Heart left ventricle (tissue), 16 donors: ENCODE data around the gene TTYH3. TPM values are rescaled to one million over a fixed set of nuclear protein-coding genes. Genes with fewer than 3 reads are reported as not detected.

Experiments
- ATAC-seq, 4 donors: fragments of 200-7000 bp; cut with Tn5 transposase; one replicate each; pipeline ENCODE4 v1.9.1; 2020 to 2022; ENCODE audit warnings: moderate library complexity in 4 of 4, mild to moderate bottlenecking in 3 of 4, moderate number of reproducible peaks in 1 of 4
- DNase-seq, 5 donors: peaks; one replicate each; pipeline ENCODE4 v3.0.0-alpha.2; 2020
- H3K27ac ChIP-seq, 12 donors: fragments of 200-600 bp; sonication (generic) in 4 of 12; one replicate each; pipeline versions ENCODE4 v1.5.0 to v1.8.0; 2016 to 2022; ENCODE audit warnings: mild to moderate bottlenecking in 2 of 12
- H3K27me3 ChIP-seq, 9 donors: fragments of 200-600 bp; sonication (generic) in 2 of 9; one replicate each; pipeline versions ENCODE4 v1.5.1 to v1.8.0; 2016 to 2022; ENCODE audit warnings: mild to moderate bottlenecking in 3 of 9
- H3K36me3 ChIP-seq, 9 donors: fragments of 200-600 bp; sonication (generic) in 2 of 9; one replicate each; pipeline versions ENCODE4 v1.5.0 to v1.8.0; 2018 to 2022; ENCODE audit warnings: mild to moderate bottlenecking in 2 of 9
- H3K4me1 ChIP-seq, 12 donors: fragments of 200-600 bp; sonication (generic) in 4 of 12; one replicate each; pipeline versions ENCODE4 v1.5.0 to v1.8.0; 2016 to 2022; ENCODE audit warnings: mild to moderate bottlenecking in 3 of 12
- H3K4me3 ChIP-seq, 12 donors: fragments of 200-600 bp; sonication (generic) in 4 of 12; one replicate each; pipeline versions ENCODE4 v1.5.0 to v1.8.0; 2017 to 2022; ENCODE audit warnings: mild to moderate bottlenecking in 9 of 12, moderate library complexity in 4 of 12
- H3K9me3 ChIP-seq, 12 donors: fragments of 200-600 bp; sonication (generic) in 4 of 12; one replicate each; pipeline versions ENCODE4 v1.5.0 to v1.8.0; 2016 to 2022; ENCODE audit warnings: mild to moderate bottlenecking in 1 of 12
- POLR2A ChIP-seq, 2 donors: fragments of 450-650 bp; IDR thresholded peaks; one replicate each; pipeline ENCODE4 v1.6.1; 2017; ENCODE audit warnings: antibody characterized with exemption in 2 of 2, mild to moderate bottlenecking in 2 of 2, moderate library complexity in 2 of 2
- WGBS, 4 donors: extraction: QIAGEN DNeasy Blood & Tissue Kit in 2 of 4; methylation state at CpG; one replicate each; pipeline versions ENCODE4 v1.1.5 to v1.1.7; 2013 to 2018; 5-methylcytosine and 5-hydroxymethylcytosine counted together
- intact Hi-C, 10 donors: fragments of 100-400 bp; cut with DNase I; formaldehyde crosslinking; loops; one replicate each; pipeline versions ENCODE4 v1.11.1 to v1.14.2; 2022
- polyA plus RNA-seq, 2 donors: library from polyadenylated mRNA; stranded (reverse); fragments of 200-250 nt; gene quantifications; one replicate each; pipeline ENCODE4 v1.2.3, GENCODE V29; 2013
- total RNA-seq, 9 donors: library from RNA; depleted of rRNA in 2 of 9; stranded (reverse); fragments of >200 nt in 2 of 9; fragmentation: NEBNext Ultra II Directional in 3 of 9; extraction: Animal tissue kit (Norgen Biotek cat#: 25700) in 3 of 9; gene quantifications; one replicate each; pipeline versions ENCODE4 v1.1.0 to v1.2.4, GENCODE V29; 2016 to 2023
- TF ChIP-seq, protein P1 (sequence below), 12 donors: fragments of 200-600 bp; sonication (generic) in 4 of 12; IDR thresholded peaks; one replicate each; pipeline versions ENCODE4 v1.5.0 to v1.8.0; 2018 to 2022; ENCODE audit warnings: antibody characterized with exemption in 12 of 12, mild to moderate bottlenecking in 5 of 12
- donor health status: ischemic (EF 13 %, LVEDD 7.1; RV severe dilation, severe dysfunction).
- donor health status: healthy with polysubstance abuse.
- donor health status: DM: no; HTN: yes; CAD: no.
- donor health status: DM: no; HTN: no; CAD: no.
- donor health status: ischemic (EF 25% LVEDD 6.9; RV normal size, moderate dysfunction).
- donor health status: ischemic (EF 25% LVEDD 5.7; RV mildly dilated, moderate dysfunction).
- donor health status: healthy.
- donor health status: DM: yes; HTN: yes; CAD: no.
- donor health status: ischemic (EF 35%, LVEDD 5.7; RV mildly dilated, moderate dysfunction).
- donor health status: nonischemic (EF 11% LVEDD 7.7; RV severe dilation, severe dysfunction).
- donor health status: DM: yes; HTN: yes; CAD: no.
- donor health status: PGD.
- donor health status: ischemic (EF 29% LVEDD 5.4; RV normal size, mild dysfunction).
- donor health status: nonischemic (EF 23%, LVEDD 6.1; RV moderate dilation, normal function).

Gene TTYH3
- total and polyA plus RNA-seq, 11 donors, result 5.7 to 104 (median 12.8) TPM

DNA sequence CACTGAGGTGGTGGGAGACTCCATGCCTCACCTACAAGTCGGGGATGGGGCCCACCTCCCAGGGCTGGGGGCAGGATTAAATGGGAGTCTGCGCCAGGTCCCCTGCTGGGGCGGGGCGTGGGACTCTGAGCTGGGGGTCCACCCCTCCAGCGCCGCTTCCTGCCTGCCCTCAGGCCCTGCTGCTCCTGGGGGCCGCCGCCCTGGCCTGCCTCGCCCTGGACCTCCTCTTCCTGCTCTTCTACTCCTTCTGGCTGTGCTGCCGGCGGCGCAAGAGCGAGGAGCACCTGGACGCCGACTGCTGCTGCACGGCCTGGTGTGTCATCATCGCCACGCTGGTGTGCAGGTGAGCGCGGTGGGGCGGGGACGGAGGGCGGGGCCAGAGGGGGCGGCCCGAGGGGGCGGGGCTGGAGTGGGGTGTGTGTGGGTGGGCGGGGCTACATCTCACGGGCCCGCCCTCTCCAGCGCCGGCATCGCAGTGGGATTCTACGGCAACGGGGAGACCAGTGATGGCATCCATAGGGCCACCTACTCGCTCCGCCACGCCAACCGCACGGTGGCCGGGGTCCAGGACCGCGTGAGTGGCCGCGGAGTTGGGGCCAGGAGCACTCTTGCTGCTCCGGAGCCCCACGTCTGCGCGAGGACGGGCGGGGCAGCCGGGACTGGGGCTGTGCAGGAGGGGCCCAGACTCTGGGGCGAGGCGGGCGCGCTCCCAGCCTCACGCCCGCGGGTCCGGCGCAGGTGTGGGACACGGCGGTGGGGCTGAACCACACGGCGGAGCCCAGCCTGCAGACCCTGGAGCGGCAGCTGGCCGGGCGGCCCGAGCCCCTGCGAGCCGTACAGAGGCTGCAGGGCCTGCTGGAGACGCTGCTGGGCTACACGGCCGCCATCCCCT lies 15.1 kb downstream of the TTYH3 start:
- H3K27ac ChIP-seq, result no peak overlapping the region
- peaks cover 0 to 36% (median 10%) of the 10 kb centered on the region in 9 donors for H3K36me3 ChIP-seq
- intact Hi-C loops, result loop anchor here in 1 of 10 donors (5.0 kb wide), 1 partner anchor 45 kb away; no protein-coding TSS in a partner anchor
- WGBS, 4 donors, result 87 to 91% (median 89%) methylated on average over 33 to 73 of the region's 73 CpGs
- ATAC-seq, result no peak
- DNase-seq, result peak in 1 of 5 donors; percentile 55
- H3K27me3 ChIP-seq, result no peaks in the 10 kb centered on the region
- no peak for TF ChIP-seq POLR2A (IDR thresholded peaks at IDR 0.05)
- TF ChIP-seq, protein P1, sequence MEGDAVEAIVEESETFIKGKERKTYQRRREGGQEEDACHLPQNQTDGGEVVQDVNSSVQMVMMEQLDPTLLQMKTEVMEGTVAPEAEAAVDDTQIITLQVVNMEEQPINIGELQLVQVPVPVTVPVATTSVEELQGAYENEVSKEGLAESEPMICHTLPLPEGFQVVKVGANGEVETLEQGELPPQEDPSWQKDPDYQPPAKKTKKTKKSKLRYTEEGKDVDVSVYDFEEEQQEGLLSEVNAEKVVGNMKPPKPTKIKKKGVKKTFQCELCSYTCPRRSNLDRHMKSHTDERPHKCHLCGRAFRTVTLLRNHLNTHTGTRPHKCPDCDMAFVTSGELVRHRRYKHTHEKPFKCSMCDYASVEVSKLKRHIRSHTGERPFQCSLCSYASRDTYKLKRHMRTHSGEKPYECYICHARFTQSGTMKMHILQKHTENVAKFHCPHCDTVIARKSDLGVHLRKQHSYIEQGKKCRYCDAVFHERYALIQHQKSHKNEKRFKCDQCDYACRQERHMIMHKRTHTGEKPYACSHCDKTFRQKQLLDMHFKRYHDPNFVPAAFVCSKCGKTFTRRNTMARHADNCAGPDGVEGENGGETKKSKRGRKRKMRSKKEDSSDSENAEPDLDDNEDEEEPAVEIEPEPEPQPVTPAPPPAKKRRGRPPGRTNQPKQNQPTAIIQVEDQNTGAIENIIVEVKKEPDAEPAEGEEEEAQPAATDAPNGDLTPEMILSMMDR (IDR thresholded peaks at IDR 0.05), result no peak
- peaks cover 6 to 35% (median 24%) of the 10 kb centered on the region in 12 donors for H3K4me1 ChIP-seq
- no peak overlapping the region for H3K4me3 ChIP-seq
- no peaks in the 10 kb centered on the region for H3K9me3 ChIP-seq

DNA sequence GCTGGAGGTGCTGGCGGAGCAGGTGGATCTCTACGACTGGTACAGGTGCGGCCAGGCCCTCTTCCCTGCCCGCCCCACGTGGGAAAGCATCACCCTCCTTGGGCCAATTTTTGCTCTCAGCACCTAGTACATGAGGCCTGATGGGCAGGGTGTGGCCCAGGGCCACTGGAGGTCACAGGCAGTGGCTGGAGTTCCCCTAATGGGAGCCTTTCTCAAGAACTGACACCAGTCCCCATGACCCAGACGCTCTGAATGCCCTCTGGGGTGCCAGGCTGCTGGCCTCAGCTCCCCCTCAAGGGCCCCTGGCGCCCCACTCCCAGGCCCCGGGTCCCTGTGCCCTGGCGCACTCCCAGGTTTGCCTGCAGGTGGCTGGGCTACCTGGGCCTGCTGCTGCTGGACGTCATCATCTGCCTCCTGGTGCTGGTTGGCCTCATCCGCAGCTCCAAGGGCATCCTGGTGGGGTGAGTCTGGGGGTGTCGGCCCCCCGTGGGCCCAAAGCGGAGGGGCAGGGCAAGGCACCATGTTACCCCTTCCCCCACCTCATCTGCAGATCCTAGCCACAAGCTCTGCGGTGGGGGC lies 15.9 kb downstream of the TTYH3 start:
- H3K4me1 ChIP-seq, result peaks cover 4 to 28% (median 20%) of the 10 kb centered on the region in 12 donors
- no peaks in the 10 kb centered on the region for H3K27me3 ChIP-seq
- no peak for TF ChIP-seq POLR2A (IDR thresholded peaks at IDR 0.05)
- TF ChIP-seq, protein P1 (IDR thresholded peaks at IDR 0.05), result no peak
- peaks cover 0 to 44% (median 12%) of the 10 kb centered on the region in 9 donors for H3K36me3 ChIP-seq
- H3K4me3 ChIP-seq, result no peak overlapping the region
- ATAC-seq, result no peak
- 92 to 94% (median 93%) methylated on average over 5 to 15 of the region's 15 CpGs for WGBS, 4 donors
- no peaks in the 10 kb centered on the region for H3K9me3 ChIP-seq
- intact Hi-C loops, result loop anchor here in 1 of 10 donors (5.0 kb wide), 1 partner anchor 45 kb away; no protein-coding TSS in a partner anchor
- no peak for DNase-seq
- H3K27ac ChIP-seq, result no peak overlapping the region

DNA sequence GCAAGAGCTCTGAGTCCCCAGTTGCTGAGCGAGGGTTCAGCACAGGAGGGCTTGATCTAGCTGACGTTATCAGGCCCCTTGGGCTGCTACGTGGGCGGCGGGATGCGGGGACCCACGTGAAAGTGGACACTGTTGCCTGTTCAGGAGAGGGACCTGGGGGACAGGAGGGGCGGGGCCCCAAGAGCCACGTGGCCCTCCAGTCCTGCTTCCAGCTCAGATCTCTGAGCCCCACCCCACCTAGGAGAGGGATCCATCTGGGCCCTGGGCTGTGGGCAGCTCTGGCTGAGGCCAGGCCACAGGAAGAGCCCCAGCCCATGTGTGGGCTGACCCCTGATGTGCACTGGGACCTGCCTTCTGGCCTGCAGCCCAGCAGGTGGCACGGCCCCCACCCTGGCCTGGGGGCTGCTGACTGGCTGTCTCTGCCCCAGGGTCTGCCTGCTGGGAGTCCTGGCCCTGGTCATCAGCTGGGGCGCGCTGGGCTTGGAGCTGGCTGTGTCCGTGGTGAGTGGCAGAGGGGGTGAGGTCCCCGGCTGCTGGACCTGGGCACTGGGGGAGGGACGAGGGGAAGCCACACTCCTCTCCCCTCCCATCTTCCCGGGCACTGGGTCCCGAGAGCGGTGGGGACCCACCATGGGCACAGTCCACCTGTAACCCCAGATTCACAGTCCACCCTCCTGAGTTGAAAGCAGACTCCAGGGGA lies 17.5 kb downstream of the TTYH3 start:
- TF ChIP-seq, protein P1 (IDR thresholded peaks at IDR 0.05), result no peak
- Histone ChIP-seq H3K36me3 (peaks cover 0 to 59% (median 12%) of the 10 kb centered on the region in 9 donors), H3K27me3 (no peaks in the 10 kb centered on the region), H3K4me3 (no peak overlapping the region), H3K9me3 (no peaks in the 10 kb centered on the region), H3K4me1 (peaks cover under 1 to 21% (median 12%) of the 10 kb centered on the region in 12 donors), H3K27ac (no peak overlapping the region)
- peak in 1 of 5 donors; percentile 61 for DNase-seq
- WGBS, 4 donors, result 85 to 95% (median 92%) methylated on average over 15 to 18 of the region's 18 CpGs
- ATAC-seq, result no peak
- intact Hi-C loops, result loop anchor here in 1 of 10 donors (5.0 kb wide), 1 partner anchor 47 kb away; no protein-coding TSS in a partner anchor
